ENCODE results near the gene OR7A10.

DNA sequence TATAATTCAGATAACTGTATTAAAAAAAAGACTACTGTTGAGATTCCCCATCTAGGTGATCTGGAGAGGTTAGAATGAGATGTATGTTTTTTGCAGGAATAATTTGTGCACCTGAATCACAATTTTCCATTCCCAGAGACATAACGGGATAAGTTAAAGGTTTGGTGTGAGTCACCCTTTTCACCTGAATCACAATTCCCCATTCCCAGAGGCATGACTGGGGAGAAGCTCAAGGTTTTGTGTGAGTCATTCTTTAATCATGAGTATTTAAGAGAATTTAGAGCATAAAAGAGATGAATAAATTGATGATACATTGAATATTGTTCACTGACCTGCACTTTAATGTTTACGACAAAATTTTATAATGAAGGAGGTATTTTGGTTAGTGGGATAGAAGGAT lies 22.7 kb downstream of the OR7A10 start:
- no peak for TF ChIP-seq POLR2A (IDR thresholded peaks at IDR 0.05)
- TF ChIP-seq, protein P1, sequence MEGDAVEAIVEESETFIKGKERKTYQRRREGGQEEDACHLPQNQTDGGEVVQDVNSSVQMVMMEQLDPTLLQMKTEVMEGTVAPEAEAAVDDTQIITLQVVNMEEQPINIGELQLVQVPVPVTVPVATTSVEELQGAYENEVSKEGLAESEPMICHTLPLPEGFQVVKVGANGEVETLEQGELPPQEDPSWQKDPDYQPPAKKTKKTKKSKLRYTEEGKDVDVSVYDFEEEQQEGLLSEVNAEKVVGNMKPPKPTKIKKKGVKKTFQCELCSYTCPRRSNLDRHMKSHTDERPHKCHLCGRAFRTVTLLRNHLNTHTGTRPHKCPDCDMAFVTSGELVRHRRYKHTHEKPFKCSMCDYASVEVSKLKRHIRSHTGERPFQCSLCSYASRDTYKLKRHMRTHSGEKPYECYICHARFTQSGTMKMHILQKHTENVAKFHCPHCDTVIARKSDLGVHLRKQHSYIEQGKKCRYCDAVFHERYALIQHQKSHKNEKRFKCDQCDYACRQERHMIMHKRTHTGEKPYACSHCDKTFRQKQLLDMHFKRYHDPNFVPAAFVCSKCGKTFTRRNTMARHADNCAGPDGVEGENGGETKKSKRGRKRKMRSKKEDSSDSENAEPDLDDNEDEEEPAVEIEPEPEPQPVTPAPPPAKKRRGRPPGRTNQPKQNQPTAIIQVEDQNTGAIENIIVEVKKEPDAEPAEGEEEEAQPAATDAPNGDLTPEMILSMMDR (IDR thresholded peaks at IDR 0.05 in 8 of 11, conservative IDR thresholded peaks at IDR 0.05 in 3 of 11): no peak

All from spleen (tissue), 7 donors.